Cardiac muscle cell (in vitro differentiated cells and primary cell): ENCODE results near the gene VWA5B2. TPM values are rescaled to one million over a fixed set of nuclear protein-coding genes. Genes with fewer than 3 reads are reported as not detected.

Source experiments
- DNase-seq, 2 donors: peaks; one replicate each; pipeline versions ENCODE4 v3.0.0 to v3.0.0-alpha.2; 2010 to 2017; ENCODE audit warnings: low read depth in 1 of 2, low spot score in 1 of 2
- H3K27ac ChIP-seq: fragments of 200-600 bp; sonication (generic); 2 replicates; pipeline ENCODE4 v1.5.1; 2016
- H3K27me3 ChIP-seq: fragments of 200-600 bp; sonication (generic); 2 replicates; pipeline ENCODE4 v1.6.0; 2016; ENCODE audit warnings: control low read depth
- H3K36me3 ChIP-seq: fragments of 200-600 bp; sonication (generic); 2 replicates; pipeline ENCODE4 v1.5.1; 2016; ENCODE audit warnings: control low read depth
- H3K4me1 ChIP-seq: fragments of 200-600 bp; sonication (generic); 2 replicates; pipeline ENCODE4 v1.8.1; 2017; ENCODE audit warnings: low read depth, mild to moderate bottlenecking, mixed run types
- H3K4me3 ChIP-seq: fragments of 200-600 bp; sonication (generic); 2 replicates; pipeline ENCODE4 v1.5.1; 2016; ENCODE audit warnings: mild to moderate bottlenecking
- H3K9me3 ChIP-seq: fragments of 200-600 bp; sonication (generic); 2 replicates; pipeline ENCODE4 v1.5.1; 2017; ENCODE audit warnings: low read depth, mild to moderate bottlenecking, control low read depth
- CTCF ChIP-seq: IDR thresholded peaks from 2 replicates; pipeline ENCODE4 v1.5.1; 2012; ENCODE audit warnings: low read depth, mild to moderate bottlenecking, low read length
- polyA plus RNA-seq: library from polyadenylated mRNA; unstranded; fragments of >200 nt; fragmentation: Nextera tagmentation; extraction: Ambion mirVana; gene quantifications from 2 replicates; pipeline ENCODE4 v1.2.1, GENCODE V29; 2016
- total RNA-seq: library from RNA; depleted of rRNA; stranded (reverse); fragments of >200 nt; gene quantifications from 2 replicates; pipeline ENCODE4 v1.2.3, GENCODE V29; 2016

VWA5B2 gene
- 0.11 TPM in 1 of 2 replicates, not detected in the other for total RNA-seq
- polyA plus RNA-seq = 0.40 TPM in 1 of 2 replicates, not detected in the other

GRCh38 chr3:184229394-184230080 is at the start of gene VWA5B2:
Gene VWA5B2, plus strand, starts transcription at chr3:184229585. Its CDS starts 944 bp downstream, at chr3:184230529.
- Histone ChIP-seq H3K9me3 (no peaks in the 10 kb centered on the region), H3K27me3 (peaks cover 97% of the 10 kb centered on the region), H3K27ac (no peak within 1 kb of the TSS), H3K4me3 (peak within 1 kb of the TSS; percentile 37), H3K4me1 (no peaks in the 10 kb centered on the region), H3K36me3 (no peaks in the 10 kb centered on the region)
- DNase-seq = peak; percentile 32 to 83
- TF ChIP-seq CTCF = no peak

GRCh38 chr3:184180165-184180564 is 49.2 kb upstream of the VWA5B2 start:
- Histone ChIP-seq H3K4me1 (peaks cover 21% of the 10 kb centered on the region), H3K9me3 (no peaks in the 10 kb centered on the region), H3K27me3 (no peaks in the 10 kb centered on the region), H3K27ac (no peak overlapping the region), H3K4me3 (no peak overlapping the region), H3K36me3 (peaks cover 42% of the 10 kb centered on the region)
- no peak for TF ChIP-seq CTCF
- DNase-seq = peak in 1 of 2 donors; percentile 84

- no peak for DNase-seq
- H3K9me3 ChIP-seq = no peaks in the 10 kb centered on the region
- H3K27me3 ChIP-seq = no peaks in the 10 kb centered on the region
- H3K4me3 ChIP-seq = no peak overlapping the region
- H3K4me1 ChIP-seq = peaks cover 13% of the 10 kb centered on the region
- TF ChIP-seq CTCF = no peak
- no peak overlapping the region for H3K27ac ChIP-seq
- H3K36me3 ChIP-seq = peaks cover 42% of the 10 kb centered on the region
These were observed 47.8 kb upstream of the VWA5B2 start for GRCh38 chr3:184181596-184181995.

- Histone ChIP-seq H3K9me3 (no peaks in the 10 kb centered on the region), H3K36me3 (peaks cover 50% of the 10 kb centered on the region), H3K4me3 (no peak overlapping the region), H3K4me1 (peaks cover 12% of the 10 kb centered on the region), H3K27ac (no peak overlapping the region), H3K27me3 (no peaks in the 10 kb centered on the region)
- no peak for DNase-seq
- TF ChIP-seq CTCF = no peak
These were observed 45.7 kb upstream of the VWA5B2 start for GRCh38 chr3:184183679-184184078.

GRCh38 chr3:184184546-184185230 is 44.7 kb upstream of the VWA5B2 start:
- Histone ChIP-seq H3K4me1 (peaks cover 12% of the 10 kb centered on the region), H3K27me3 (no peaks in the 10 kb centered on the region), H3K36me3 (peaks cover 57% of the 10 kb centered on the region), H3K27ac (peak overlapping the region; percentile 93), H3K9me3 (no peaks in the 10 kb centered on the region), H3K4me3 (no peak overlapping the region)
- TF ChIP-seq CTCF = no peak
- DNase-seq = no peak
